Mesenchymal stem cell (in vitro differentiated cells and primary cell): Measurements from ENCODE around the gene COX6B2.

ENCODE experiments used
- DNase-seq: peaks from one replicate; pipeline ENCODE4 v3.0.0-alpha.2; 2013
- H2AFZ ChIP-seq: one replicate; pipeline ENCODE4 v1.6.1; 2013; ENCODE audit warnings: low read depth, mild to moderate bottlenecking, control low read depth, inconsistent platforms, low read length, moderate library complexity
- H2AK5ac ChIP-seq: 2 replicates; pipeline ENCODE4 v1.6.1; 2013; ENCODE audit warnings: low read length, moderate library complexity, mild to moderate bottlenecking, inconsistent platforms; ENCODE audit not compliant: severe bottlenecking
- H2BK120ac ChIP-seq: one replicate; pipeline ENCODE4 v1.6.1; 2013; ENCODE audit warnings: low read depth, mild to moderate bottlenecking, inconsistent platforms, low read length, moderate library complexity
- H2BK12ac ChIP-seq, 2 experiments: one replicate each; pipeline ENCODE4 v1.6.1; 2013; ENCODE audit warnings: inconsistent platforms in 2 of 2, low read length in 2 of 2, mild to moderate bottlenecking in 2 of 2, moderate library complexity in 2 of 2, control low read depth in 1 of 2
- H2BK15ac ChIP-seq: one replicate; pipeline ENCODE4 v1.6.1; 2013; ENCODE audit warnings: mild to moderate bottlenecking, low read depth, inconsistent platforms; ENCODE audit not compliant: poor library complexity, severe bottlenecking
- H2BK5ac ChIP-seq: 2 replicates; pipeline ENCODE4 v1.6.1; 2013; ENCODE audit warnings: low read depth, mild to moderate bottlenecking, low read length, control low read depth, inconsistent platforms; ENCODE audit not compliant: poor library complexity, severe bottlenecking
- H3K14ac ChIP-seq, 2 experiments: one replicate each; pipeline ENCODE4 v1.6.1; 2013; ENCODE audit warnings: inconsistent platforms in 2 of 2, low read length in 2 of 2, control low read depth in 1 of 2, mild to moderate bottlenecking in 1 of 2, moderate library complexity in 1 of 2
- H3K18ac ChIP-seq, 2 experiments: one replicate each; pipeline ENCODE4 v1.6.1; 2013; ENCODE audit warnings: inconsistent platforms in 2 of 2, low read length in 2 of 2, control low read depth in 1 of 2, low read depth in 1 of 2, mild to moderate bottlenecking in 1 of 2
- H3K23ac ChIP-seq, 2 experiments: one replicate each; pipeline ENCODE4 v1.6.1; 2013; ENCODE audit warnings: inconsistent platforms in 2 of 2, low read length in 2 of 2, mild to moderate bottlenecking in 2 of 2, moderate library complexity in 2 of 2, control low read depth in 1 of 2
- H3K27ac ChIP-seq: 2 replicates; pipeline ENCODE4 v1.5.1; 2013; ENCODE audit warnings: mild to moderate bottlenecking, moderate library complexity, low read length, control low read depth, inconsistent platforms; ENCODE audit not compliant: poor library complexity, severe bottlenecking
- H3K27me3 ChIP-seq, 2 experiments: 2 replicates each; pipeline versions ENCODE4 v1.6.1 to v1.7.0; 2013; ENCODE audit warnings: low read length in 2 of 2, mild to moderate bottlenecking in 2 of 2, moderate library complexity in 2 of 2, control low read depth in 1 of 2, inconsistent platforms in 1 of 2; ENCODE audit not compliant: control insufficient read depth in 1 of 2, insufficient read depth in 1 of 2
- H3K36me3 ChIP-seq, 2 experiments: 2 replicates each; pipeline versions ENCODE4 v1.6.1 to v1.7.0; 2013; ENCODE audit warnings: low read length in 2 of 2, control low read depth in 1 of 2, inconsistent platforms in 1 of 2, low read depth in 1 of 2, mild to moderate bottlenecking in 1 of 2; ENCODE audit not compliant: insufficient read depth in 2 of 2, control insufficient read depth in 1 of 2
- H3K4ac ChIP-seq, 2 experiments: one replicate each; pipeline ENCODE4 v1.6.1; 2013; ENCODE audit warnings: inconsistent platforms in 2 of 2, low read length in 2 of 2, mild to moderate bottlenecking in 2 of 2, moderate library complexity in 2 of 2, control low read depth in 1 of 2, low read depth in 1 of 2
- H3K4me1 ChIP-seq: 2 replicates; pipeline ENCODE4 v1.6.1; 2013; ENCODE audit warnings: low read depth, low read length, control low read depth; ENCODE audit not compliant: control insufficient read depth, insufficient read depth
- H3K4me2 ChIP-seq: 2 replicates; pipeline ENCODE4 v1.6.1; 2013; ENCODE audit warnings: low read length, mild to moderate bottlenecking, inconsistent platforms; ENCODE audit not compliant: poor library complexity, severe bottlenecking
- H3K4me3 ChIP-seq, 2 experiments: 2 replicates each; pipeline versions ENCODE4 v1.5.1 to v1.7.0; 2013; ENCODE audit warnings: low read length in 2 of 2, mild to moderate bottlenecking in 2 of 2, control low read depth in 1 of 2, low read depth in 1 of 2; ENCODE audit not compliant: insufficient read depth in 1 of 2
- H3K79me1 ChIP-seq: replicated peaks from 2 replicates; pipeline ENCODE4 v1.6.1; 2013; ENCODE audit warnings: mild to moderate bottlenecking, control low read depth, low read length, inconsistent platforms; ENCODE audit not compliant: poor library complexity, severe bottlenecking
- H3K9ac ChIP-seq: 2 replicates; pipeline ENCODE4 v1.7.0; 2013; ENCODE audit warnings: mild to moderate bottlenecking, low read length, moderate library complexity
- H3K9me3 ChIP-seq: 2 replicates; pipeline ENCODE4 v1.7.0; 2013; ENCODE audit warnings: mild to moderate bottlenecking, low read length; ENCODE audit not compliant: control insufficient read depth
- H4K8ac ChIP-seq: one replicate; pipeline ENCODE4 v1.6.1; 2013; ENCODE audit warnings: inconsistent platforms, mild to moderate bottlenecking, low read length, moderate library complexity
- H4K91ac ChIP-seq: one replicate; pipeline ENCODE4 v1.6.1; 2013; ENCODE audit warnings: mild to moderate bottlenecking, low read length, inconsistent platforms
- WGBS: methylation state at CpG from one replicate; pipeline ENCODE4 v1.1.7; 2013; ENCODE audit warnings: mixed read lengths; 5-methylcytosine and 5-hydroxymethylcytosine counted together

Gene COX6B2

GRCh38 chr19:55384131-55384919, 29.8 kb upstream of the COX6B2 start, which contains the start of gene TMEM238:
Gene TMEM238 (minus strand): TSS chr19:55384292. CDS start chr19:55384259, 33 bp downstream.
- peak within 1 kb of the TSS; percentile 76 for H3K4me2 ChIP-seq
- H2AK5ac ChIP-seq, result peak within 1 kb of the TSS; percentile 43
- H2AFZ ChIP-seq, result peak within 1 kb of the TSS; percentile 66
- peak within 1 kb of the TSS; percentile 61 to 74 for H3K18ac ChIP-seq
- no peaks in the 10 kb centered on the region for H3K9me3 ChIP-seq
- H2BK120ac ChIP-seq, result peak within 1 kb of the TSS; percentile 24
- peak within 1 kb of the TSS; percentile 53 for H3K27ac ChIP-seq
- peak within 1 kb of the TSS; percentile 76 to 89 for H3K4ac ChIP-seq
- peak within 1 kb of the TSS; percentile 58 to 98 for H3K4me3 ChIP-seq
- no peak within 1 kb of the TSS for H2BK5ac ChIP-seq
- peaks cover 26% of the 10 kb centered on the region in 2 experiments for H3K36me3 ChIP-seq
- peak within 1 kb of the TSS; percentile 92 for H4K8ac ChIP-seq
- peak within 1 kb of the TSS in 1 of 2 experiments; percentile 44 for H3K14ac ChIP-seq
- peak within 1 kb of the TSS in 1 of 2 experiments; percentile 9 for H2BK12ac ChIP-seq
- peak within 1 kb of the TSS; percentile 34 for H2BK15ac ChIP-seq
- H3K27me3 ChIP-seq, result no peaks in the 10 kb centered on the region
- peaks cover 8% of the 10 kb centered on the region for H3K79me1 ChIP-seq
- peaks cover 39% of the 10 kb centered on the region for H3K4me1 ChIP-seq
- H3K9ac ChIP-seq, result peak within 1 kb of the TSS; percentile 98
- WGBS, result 27% methylated on average over 55 of the region's 72 CpGs
- peak within 1 kb of the TSS; percentile 76 for H4K91ac ChIP-seq
- DNase-seq, result no peak
- peak within 1 kb of the TSS; percentile 23 to 64 for H3K23ac ChIP-seq

- 16% methylated on average over 28 of the region's 88 CpGs for WGBS
- peak overlapping the region; percentile 76 for H3K4me2 ChIP-seq
Observed at GRCh38 chr19:55383279-55384130, 29.0 kb upstream of the COX6B2 start.

GRCh38 chr19:55382522-55383054, 28.1 kb upstream of the COX6B2 start:
- WGBS, result 100% methylated on average over 3 of the region's 3 CpGs
- Histone ChIP-seq H2AK5ac (no peak overlapping the region), H2BK15ac (no peak overlapping the region), H2BK12ac (no peak overlapping the region), H3K18ac (no peak overlapping the region), H3K27ac (no peak overlapping the region), H2BK120ac (no peak overlapping the region), H3K4ac (no peak overlapping the region), H3K9me3 (no peaks in the 10 kb centered on the region), H2BK5ac (no peak overlapping the region), H2AFZ (no peak overlapping the region), H3K4me3 (no peak overlapping the region), H3K4me1 (peaks cover 26% of the 10 kb centered on the region), H4K91ac (no peak overlapping the region), H3K9ac (no peak overlapping the region), H3K4me2 (no peak overlapping the region), H3K14ac (no peak overlapping the region), H3K79me1 (peaks cover 8% of the 10 kb centered on the region), H4K8ac (no peak overlapping the region), H3K36me3 (peaks cover 9% of the 10 kb centered on the region in 2 experiments), H3K23ac (no peak overlapping the region), H3K27me3 (peaks cover 0 to 12% of the 10 kb centered on the region in 2 experiments)
- no peak for DNase-seq

More at GRCh38 chr19:55383279-55384130, 29.0 kb upstream of the COX6B2 start:
- H3K9ac ChIP-seq, result peak overlapping the region; percentile 60
- peaks cover 0 to 8% of the 10 kb centered on the region in 2 experiments for H3K27me3 ChIP-seq
- H3K4me3 ChIP-seq, result peak overlapping the region; percentile 58 to 98
- H2AK5ac ChIP-seq, result no peak overlapping the region
- DNase-seq, result peak; percentile 75
- H3K14ac ChIP-seq, result no peak overlapping the region
- H2BK12ac ChIP-seq, result no peak overlapping the region
- H3K4ac ChIP-seq, result peak overlapping the region; percentile 47 to 76
- H2BK120ac ChIP-seq, result no peak overlapping the region
- peak overlapping the region; percentile 92 for H4K8ac ChIP-seq
- no peak overlapping the region for H2BK5ac ChIP-seq
- peak overlapping the region; percentile 66 for H2AFZ ChIP-seq
- H3K4me1 ChIP-seq, result peaks cover 31% of the 10 kb centered on the region
- H2BK15ac ChIP-seq, result no peak overlapping the region
- peak overlapping the region; percentile 52 for H4K91ac ChIP-seq
- H3K9me3 ChIP-seq, result no peaks in the 10 kb centered on the region
- H3K36me3 ChIP-seq, result peaks cover 18% of the 10 kb centered on the region in 2 experiments
- peak overlapping the region; percentile 61 to 74 for H3K18ac ChIP-seq
- H3K27ac ChIP-seq, result no peak overlapping the region
- no peak overlapping the region for H3K23ac ChIP-seq
- peaks cover 8% of the 10 kb centered on the region for H3K79me1 ChIP-seq
